WTC11 (cell line): Measurements from ENCODE around the gene VTI1A. TPM values are rescaled to one million over a fixed set of nuclear protein-coding genes. Genes with fewer than 3 reads are reported as not detected.

Experiments
- ATAC-seq: fragments of 200-7000 bp; cut with Tn5 transposase; 2 replicates; pipeline ENCODE4 v1.10.0; 2021; ENCODE audit warnings: mild to moderate bottlenecking, moderate library complexity
- CTCF ChIA-PET: fragments of 300-600 bp; sonication (Branson Sonifier 250); formaldehyde crosslinking; loops from one replicate; lab custom pipeline; 2021; ENCODE audit warnings: antibody characterized with exemption; lab: Charles Lee
- POLR2A ChIA-PET: fragments of 350-600 bp; sonication (Branson Sonifier 250); formaldehyde crosslinking; loops from one replicate; lab custom pipeline; 2021; ENCODE audit warnings: antibody characterized with exemption; lab: Charles Lee
- DNase-seq: peaks from one replicate; pipeline ENCODE4 v3.0.0; 2021; ENCODE audit warnings: low spot score
- H3K27ac Mint-ChIP-seq: 2 replicates; pipeline ENCODE4 v1.8.0; 2021; ENCODE audit warnings: mixed read lengths
- H3K27me3 Mint-ChIP-seq: 2 replicates; pipeline ENCODE4 v1.8.0; 2021; ENCODE audit warnings: low read depth, mild to moderate bottlenecking, moderate library complexity, mixed read lengths
- H3K36me3 Mint-ChIP-seq: 2 replicates; pipeline ENCODE4 v1.8.0; 2021; ENCODE audit warnings: mixed read lengths
- H3K4me1 Mint-ChIP-seq: 2 replicates; pipeline ENCODE4 v1.8.0; 2022; ENCODE audit warnings: mixed read lengths
- H3K4me3 Mint-ChIP-seq: 2 replicates; pipeline ENCODE4 v1.8.0; 2021; ENCODE audit warnings: mild to moderate bottlenecking, moderate library complexity, mixed read lengths
- H3K9me3 Mint-ChIP-seq: 2 replicates; pipeline ENCODE4 v1.8.0; 2021; ENCODE audit warnings: mixed read lengths
- ARID4B ChIP-seq: sonication (generic); formaldehyde crosslinking; IDR thresholded peaks from 2 replicates; pipeline ENCODE4 v1.8.0; 2023; ENCODE audit warnings: missing genetic modification reagents, mild to moderate bottlenecking, borderline replicate concordance
- CREB1 ChIP-seq: sonication (generic); formaldehyde crosslinking; IDR thresholded peaks from 2 replicates; pipeline ENCODE4 v1.8.0; 2023; ENCODE audit warnings: mild to moderate bottlenecking, missing genetic modification reagents
- E2F5 ChIP-seq: sonication (generic); formaldehyde crosslinking; IDR thresholded peaks from 2 replicates; pipeline ENCODE4 v1.8.1; 2022; ENCODE audit warnings: mild to moderate bottlenecking, moderate library complexity, missing genetic modification reagents
- GABPB1 ChIP-seq: sonication (generic); formaldehyde crosslinking; IDR thresholded peaks from 2 replicates; pipeline ENCODE4 v1.8.1; 2023; ENCODE audit warnings: mild to moderate bottlenecking, missing genetic modification reagents
- HMGXB4 ChIP-seq: sonication (generic); formaldehyde crosslinking; IDR thresholded peaks from 2 replicates; pipeline ENCODE4 v1.8.1; 2023; ENCODE audit warnings: mild to moderate bottlenecking, moderate library complexity, missing genetic modification reagents
- IRF1 ChIP-seq: sonication (generic); formaldehyde crosslinking; IDR thresholded peaks from 2 replicates; pipeline ENCODE4 v1.8.0; 2023; ENCODE audit warnings: missing genetic modification reagents
- MLX ChIP-seq: sonication (generic); formaldehyde crosslinking; IDR thresholded peaks from 2 replicates; pipeline ENCODE4 v1.8.1; 2023; ENCODE audit warnings: mild to moderate bottlenecking, missing genetic modification reagents, moderate library complexity
- MXD4 ChIP-seq: fragments of 250-450 bp; sonication (Bioruptor Pico); IDR thresholded peaks from 2 replicates; pipeline ENCODE4 v1.8.0; 2021; ENCODE audit warnings: mild to moderate bottlenecking, moderate library complexity, borderline replicate concordance
- SMAD3 ChIP-seq: sonication (generic); formaldehyde crosslinking; IDR thresholded peaks from 2 replicates; pipeline ENCODE4 v1.8.0; 2022; ENCODE audit warnings: missing genetic modification reagents, mild to moderate bottlenecking, borderline replicate concordance
- TEAD4 ChIP-seq: sonication (generic); formaldehyde crosslinking; IDR thresholded peaks from 2 replicates; pipeline ENCODE4 v1.8.0; 2022; ENCODE audit warnings: mild to moderate bottlenecking, missing genetic modification reagents
- USF2 ChIP-seq: sonication (generic); formaldehyde crosslinking; IDR thresholded peaks from 2 replicates; pipeline ENCODE4 v1.8.1; 2023; ENCODE audit warnings: mild to moderate bottlenecking, missing genetic modification reagents, moderate library complexity
- ZNF423 ChIP-seq: fragments of 250-450 bp; sonication (Bioruptor Pico); IDR thresholded peaks from 2 replicates; pipeline ENCODE4 v2.1.2; 2022; ENCODE audit warnings: mild to moderate bottlenecking, moderate library complexity
- ZNF512 ChIP-seq: sonication (generic); formaldehyde crosslinking; IDR thresholded peaks from 2 replicates; pipeline ENCODE4 v1.8.1; 2022; ENCODE audit warnings: missing genetic modification reagents, borderline replicate concordance
- total RNA-seq: library from RNA; stranded (reverse); gene quantifications from 3 replicates; pipeline ENCODE4 v1.2.3, GENCODE V29; 2021

VTI1A gene
- total RNA-seq, 1 experiment from 2014 or later, result 20.1 TPM

GRCh38 chr10:112446855-112447619, at the start of gene VTI1A, which contains the start of gene ZDHHC6 (continued):
- TF ChIP-seq ARID4B (CRISPR knock-in tag), result peak; percentile 56; the same call in 1 of the 2 replicates
- TF ChIP-seq CREB1, result no peak
- TF ChIP-seq HMGXB4 (CRISPR knock-in tag), result peak; percentile 64; the same call in 1 of the 2 replicates
- peak; percentile 42; the same call in 1 of the 2 replicates for TF ChIP-seq E2F5 (CRISPR knock-in tag)

GRCh38 chr10:112397592-112397991, 49.4 kb upstream of the VTI1A start:
- ATAC-seq (no peak), DNase-seq (no peak)
- CTCF ChIA-PET, result no interaction called here
- Mint-ChIP-seq H3K27me3 (no peaks in the 10 kb centered on the region), H3K36me3 (no peaks in the 10 kb centered on the region), H3K4me1 (no peaks in the 10 kb centered on the region), H3K9me3 (no peaks in the 10 kb centered on the region), H3K27ac (no peak overlapping the region), H3K4me3 (no peak overlapping the region)
- TF ChIP-seq MLX (CRISPR knock-in tag), result no peak
- no peak for TF ChIP-seq MXD4 (CRISPR knock-in tag)
- no peak for TF ChIP-seq IRF1
- no peak for TF ChIP-seq USF2 (CRISPR knock-in tag)
- TF ChIP-seq TEAD4 (CRISPR knock-in tag), result no peak
- no peak for TF ChIP-seq GABPB1
- TF ChIP-seq ZNF512, result no peak
- no peak for TF ChIP-seq ZNF423 (CRISPR knock-in tag)
- no peak for TF ChIP-seq SMAD3 (CRISPR knock-in tag)
- POLR2A ChIA-PET, result no interaction called here
